Measurements from ENCODE around the gene SHISA8. TPM values are rescaled to one million over a fixed set of nuclear protein-coding genes. Genes with fewer than 3 reads are reported as not detected.
"Not testable (repeated sequence)": the region's sequence is repeated elsewhere in the genome, so short reads cannot be mapped to it uniquely, and the experiment has no call there.

SHISA8 gene
- total RNA-seq, 1 donor from 2014 or later, result not detected

DNA sequence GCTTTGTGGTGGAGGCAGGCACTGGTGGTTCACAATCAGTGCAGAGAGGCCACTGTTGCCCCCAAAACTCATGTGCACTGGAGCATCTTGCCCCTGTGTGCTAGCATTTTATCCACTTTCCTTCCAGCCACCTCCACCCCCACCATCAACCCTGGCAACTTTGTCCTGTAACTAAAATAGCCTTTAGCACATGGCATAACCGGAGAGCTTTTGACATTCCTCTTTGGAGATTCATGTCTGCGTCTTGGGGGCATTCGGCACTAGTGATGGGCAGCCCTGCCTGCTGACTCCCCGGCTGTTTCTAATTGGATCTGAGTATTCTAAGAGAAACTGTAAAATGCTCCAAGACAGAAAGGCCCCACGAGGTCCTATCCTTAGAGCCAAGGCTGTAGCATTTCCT is 15.8 kb downstream of the SHISA8 start:
- DNase-seq (ENCODE audit: low spot score), result no peak

DNA sequence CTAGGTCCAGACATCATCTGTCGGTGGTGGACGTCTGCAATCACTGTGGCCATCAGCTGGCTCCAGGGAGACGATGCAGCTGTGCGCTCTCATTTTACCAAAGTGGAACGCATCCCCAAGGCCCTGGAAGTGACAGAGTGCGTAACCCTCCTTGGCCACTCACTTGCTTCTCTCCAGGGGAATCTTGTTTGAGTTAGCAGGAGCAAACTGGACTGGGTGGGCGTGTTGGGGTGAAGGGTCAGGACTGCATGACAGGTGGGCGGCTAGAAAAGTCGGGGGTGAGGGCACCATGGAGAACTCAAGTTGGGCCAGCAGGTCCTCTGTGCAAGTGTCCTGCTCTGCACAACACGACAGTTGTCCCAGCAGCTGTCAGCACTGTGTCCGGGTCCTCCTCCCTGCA is 16.2 kb downstream of the SHISA8 start:
- no peak for DNase-seq (ENCODE audit: low spot score)

DNA sequence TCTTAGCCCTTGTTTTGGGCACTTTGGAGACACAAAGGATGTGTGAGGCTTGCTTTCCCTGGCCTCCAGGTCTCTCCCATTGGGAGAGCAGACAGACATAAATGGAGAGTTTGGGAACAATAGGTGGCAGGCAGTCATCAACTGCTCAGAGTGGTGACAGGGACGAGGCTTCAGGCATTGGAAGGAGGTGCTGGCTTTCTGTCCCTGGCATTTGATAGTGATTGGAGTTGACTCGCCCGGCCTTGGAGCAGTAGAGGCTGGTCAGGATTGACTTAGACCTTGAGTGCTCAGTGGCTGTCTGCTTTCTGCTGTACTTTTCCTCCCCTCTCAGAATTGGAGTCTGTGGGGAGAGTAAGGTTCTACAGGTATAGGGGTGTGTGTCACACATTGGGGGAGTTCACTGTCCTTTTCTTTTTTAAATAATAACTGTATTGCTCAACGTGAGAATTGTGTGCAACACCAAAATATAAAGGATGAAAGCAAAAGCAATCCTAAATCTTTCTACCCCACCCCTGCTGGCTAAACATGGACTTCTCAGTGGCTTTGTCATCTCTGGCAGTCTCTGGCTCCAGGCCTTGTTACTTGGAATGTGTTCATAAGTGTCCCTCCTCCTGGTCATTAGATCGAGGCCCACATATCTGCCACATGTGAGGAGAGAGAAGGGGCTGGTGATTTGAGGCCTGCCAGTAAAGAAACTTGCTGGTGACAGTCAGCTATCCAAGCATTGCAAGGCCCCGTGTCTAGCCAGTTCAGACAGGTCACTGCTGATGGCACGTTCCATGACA is 21.1 kb downstream of the SHISA8 start:
- DNase-seq (ENCODE audit: low spot score), result no peak

DNA sequence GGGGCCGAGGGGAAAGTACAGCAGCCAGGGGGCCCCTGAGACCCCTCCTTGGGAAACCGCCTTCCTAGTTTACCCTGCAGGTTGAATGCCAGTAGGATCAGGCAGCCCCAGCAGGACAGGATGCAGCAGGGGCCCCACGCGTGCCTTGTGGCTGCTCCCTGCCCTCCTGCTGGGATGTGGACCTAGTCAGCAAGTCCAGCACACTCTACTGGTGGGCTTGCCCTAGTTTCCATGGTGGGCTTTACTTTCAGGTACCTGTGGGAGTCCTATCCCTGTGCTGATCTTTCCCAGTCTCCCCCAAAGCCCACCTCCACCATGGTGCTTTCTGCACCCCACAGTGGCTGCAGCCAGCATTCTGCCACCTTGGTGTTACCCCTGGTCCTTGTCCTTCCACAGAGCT is 22.2 kb downstream of the SHISA8 start:
- DNase-seq (ENCODE audit: low spot score), result no peak

DNA sequence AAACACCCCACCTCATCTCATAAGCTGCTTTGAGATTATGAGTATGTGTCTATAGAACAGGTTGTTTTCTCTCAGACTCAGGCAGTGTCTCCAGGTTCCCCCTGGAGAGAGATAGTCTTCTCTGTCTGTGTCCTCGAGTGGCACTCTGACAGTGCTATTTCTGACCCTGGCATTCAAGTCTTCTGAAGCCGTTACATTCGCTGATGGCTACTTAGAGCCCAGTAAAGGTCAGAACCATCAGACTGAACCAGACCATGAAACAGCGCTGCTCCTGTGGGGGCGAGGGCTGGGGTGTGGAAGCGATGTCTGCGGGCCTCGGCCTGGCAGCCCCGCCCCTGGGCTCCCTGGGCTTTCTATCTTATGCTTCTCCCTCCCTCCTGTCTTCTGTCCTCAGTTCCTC is 23.5 kb downstream of the SHISA8 start:
- DNase-seq (ENCODE audit: low spot score), result no peak

DNA sequence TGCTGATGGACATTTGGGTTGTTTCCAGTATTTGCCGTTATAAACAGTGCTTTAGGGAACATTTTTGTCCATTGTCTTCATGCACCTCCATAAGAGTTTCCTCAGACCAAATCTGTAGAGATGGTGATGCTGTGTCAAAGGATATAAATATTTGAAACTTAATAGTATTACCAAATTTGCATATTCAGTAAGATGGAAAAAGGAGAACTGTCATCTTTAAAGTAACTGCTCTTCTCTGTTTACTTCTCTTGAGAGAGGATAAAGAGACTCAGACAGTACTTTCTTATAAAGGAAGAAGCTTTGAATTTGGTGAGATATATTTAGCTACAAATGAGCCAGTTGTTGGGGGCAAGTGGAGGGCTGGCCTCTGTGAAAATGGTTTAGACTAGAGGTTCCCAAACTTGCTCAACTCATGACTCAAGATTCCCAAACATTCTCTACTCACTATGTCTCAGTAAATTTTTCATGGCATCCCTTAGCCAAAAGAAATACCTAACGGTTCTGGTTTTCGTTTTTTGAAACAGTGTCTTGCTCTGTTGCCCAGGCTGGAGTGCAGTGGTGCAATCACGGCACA is 26.2 kb downstream of the SHISA8 start:
- DNase-seq (ENCODE audit: low spot score), result no peak

DNA sequence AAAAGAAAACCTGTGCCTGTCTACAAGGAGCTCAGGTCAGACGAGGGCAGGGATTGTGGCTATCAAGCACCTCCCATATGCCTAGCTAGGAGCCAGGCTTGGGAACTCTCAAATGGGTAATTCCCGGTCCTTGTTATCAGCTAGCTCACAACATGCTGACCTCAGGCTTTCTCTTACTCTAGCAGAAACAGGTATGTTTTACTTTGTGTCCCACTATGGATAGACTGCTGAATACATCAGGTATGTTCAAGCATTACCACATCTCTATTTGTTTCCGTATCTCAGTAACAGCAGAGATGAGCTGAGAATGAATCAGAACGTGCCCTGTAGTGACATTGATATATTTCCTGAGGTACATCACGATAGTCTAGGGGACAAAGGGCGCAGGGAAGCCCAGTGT is 29.4 kb downstream of the SHISA8 start:
- no peak for DNase-seq (ENCODE audit: low spot score)

DNA sequence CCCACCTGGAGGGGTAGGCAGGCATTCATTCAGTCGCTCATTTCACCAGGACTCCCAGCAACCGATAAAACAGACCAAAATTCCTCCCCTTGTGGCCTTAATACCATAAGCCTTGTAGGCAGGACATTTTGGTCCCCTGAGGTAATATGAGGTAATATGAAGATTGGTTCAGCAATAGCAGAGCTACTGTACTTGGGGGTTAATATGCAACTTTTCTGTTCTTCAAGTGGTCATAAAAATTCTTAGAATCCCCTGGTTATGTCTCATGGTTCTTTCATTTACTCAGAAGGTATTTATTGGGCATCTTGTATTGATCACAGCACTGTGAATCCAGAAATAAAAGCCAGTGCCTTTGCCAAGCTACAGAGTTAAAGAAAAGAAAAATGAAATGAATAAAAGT is 29.8 kb downstream of the SHISA8 start:
- no peak for DNase-seq (ENCODE audit: low spot score)

DNA sequence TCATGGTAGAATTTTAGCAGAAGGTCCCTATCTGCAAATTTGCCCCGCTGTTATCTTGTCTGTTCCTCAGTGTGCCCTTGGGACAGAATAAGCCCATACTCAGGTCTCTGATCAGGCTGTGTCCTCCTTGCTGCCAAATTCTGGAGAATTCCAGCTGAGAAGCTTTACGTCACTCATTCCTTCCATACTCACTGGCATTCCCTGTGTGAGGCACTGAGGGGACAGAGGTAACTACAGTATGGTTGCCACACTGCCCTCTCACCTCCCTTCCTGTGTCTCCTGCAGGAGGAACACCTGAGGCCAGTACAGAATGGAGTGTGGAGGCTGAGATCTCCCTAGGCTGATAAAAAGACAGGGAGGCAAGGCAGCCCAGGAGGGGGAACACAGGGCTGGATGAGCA is 31.5 kb downstream of the SHISA8 start:
- DNase-seq (ENCODE audit: low spot score), result no peak

DNA sequence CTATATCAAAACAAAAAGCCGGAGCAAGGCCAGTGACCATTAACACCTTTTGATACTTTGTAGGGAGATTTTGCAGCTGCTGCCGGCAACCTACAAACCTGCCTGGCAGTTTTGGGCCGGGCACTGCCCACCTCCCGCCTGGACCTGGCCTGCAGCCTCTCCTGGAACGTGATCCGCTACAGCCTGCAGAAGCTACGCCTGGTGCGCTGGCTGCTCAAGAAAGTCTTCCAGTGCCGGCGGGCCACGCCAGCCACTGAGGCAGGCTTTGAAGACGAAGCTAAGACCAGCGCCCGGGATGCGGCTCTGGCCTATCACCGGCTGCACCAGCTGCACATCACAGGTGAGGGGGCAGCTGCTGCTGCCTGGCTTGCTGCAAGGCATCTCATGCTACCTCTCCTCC is 34.2 kb downstream of the SHISA8 start:
- DNase-seq (ENCODE audit: low spot score), result no peak

DNA sequence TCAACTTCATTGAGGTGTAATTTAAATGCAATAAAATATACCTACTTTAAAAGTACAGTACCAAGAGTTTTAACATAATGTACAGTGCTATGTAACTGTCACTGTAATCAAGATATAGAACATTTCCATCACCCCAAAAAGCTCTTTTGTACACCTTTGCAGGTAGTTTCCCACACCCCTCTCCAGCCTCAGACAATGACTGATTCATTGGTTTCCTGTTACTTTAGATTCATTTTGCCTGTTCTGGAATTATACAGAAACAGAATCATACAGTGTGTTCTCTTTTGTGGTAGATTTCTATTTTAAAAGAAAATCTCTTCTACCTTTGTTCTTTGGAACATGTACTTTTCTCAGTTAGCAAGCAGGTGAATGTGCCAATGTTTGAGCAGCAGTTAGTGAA is 38.2 kb downstream of the SHISA8 start:
- no peak for DNase-seq (ENCODE audit: low spot score)

DNA sequence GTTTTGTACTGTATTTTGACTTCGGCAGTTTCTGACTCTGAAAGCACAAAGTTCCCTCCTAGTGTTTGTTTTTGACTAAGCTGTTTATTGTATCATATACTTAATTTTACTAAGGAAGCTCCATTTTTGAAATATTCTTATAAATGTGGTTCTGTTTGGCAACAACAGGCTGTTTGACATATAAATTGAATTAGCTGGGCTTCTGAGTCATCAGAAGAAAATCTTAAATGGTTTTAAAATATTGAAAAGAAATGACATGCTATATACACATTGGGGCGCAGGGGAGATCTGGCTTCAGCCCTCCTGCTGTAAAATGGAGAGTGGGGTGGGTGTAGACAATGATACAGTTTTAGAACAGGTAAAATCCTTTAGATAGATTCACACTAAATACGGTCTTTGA is 38.6 kb downstream of the SHISA8 start:
- no peak for DNase-seq (ENCODE audit: low spot score)

DNA sequence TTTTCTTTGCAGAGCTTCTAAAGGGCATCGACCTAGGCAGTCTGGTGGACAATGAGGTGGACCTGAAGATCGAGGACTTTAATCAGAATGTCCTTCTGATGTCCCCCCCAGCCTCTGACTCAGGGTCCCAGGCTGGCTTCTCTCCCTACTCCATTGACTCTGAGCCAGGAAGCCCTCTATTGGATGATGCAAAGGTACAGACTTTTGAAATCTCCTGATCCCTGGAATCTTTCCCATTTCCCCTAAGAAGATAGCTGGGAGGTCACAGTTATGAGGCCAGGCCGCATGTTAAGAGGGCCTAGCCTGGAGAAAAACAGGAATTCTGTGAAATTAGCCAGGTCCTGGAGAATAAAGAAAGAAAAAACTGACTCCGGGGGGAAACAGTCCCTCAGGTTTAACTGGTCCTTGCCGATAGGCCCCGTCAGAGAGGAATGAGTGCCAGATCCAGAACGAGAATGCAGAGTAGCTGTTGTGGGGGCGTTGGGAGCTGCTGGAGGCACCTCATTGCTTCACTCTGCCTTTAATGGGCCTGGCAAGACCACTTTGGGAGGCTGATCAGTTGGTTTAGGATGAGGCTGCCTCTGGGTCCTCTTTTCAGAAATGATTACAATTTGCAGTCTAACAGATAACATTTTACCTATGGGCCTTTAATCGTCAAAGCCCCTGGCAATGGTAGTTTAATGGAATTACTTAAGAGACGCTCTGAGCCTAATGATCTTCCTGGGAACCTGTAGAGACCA is 39.2 kb downstream of the SHISA8 start:
- no peak for DNase-seq (ENCODE audit: low spot score)

DNA sequence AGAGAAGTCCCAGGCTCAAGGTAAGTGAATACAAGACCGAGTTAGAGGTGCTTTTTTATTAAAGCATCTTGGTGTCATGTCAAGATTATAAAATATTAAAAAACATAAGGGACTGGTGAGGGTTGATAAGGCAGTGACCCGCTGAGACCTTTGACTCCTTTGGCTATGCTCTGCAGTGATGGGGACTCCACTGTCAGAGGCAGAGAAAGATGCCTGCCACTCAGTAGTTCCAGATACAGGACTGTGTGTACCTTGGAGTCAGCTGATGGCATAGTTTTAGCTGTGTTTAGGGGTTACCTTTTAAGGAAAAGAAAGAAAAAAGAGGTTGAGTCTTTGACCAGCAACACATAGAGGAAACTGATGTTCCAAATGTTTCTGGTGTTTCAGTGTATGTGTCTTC is 40.8 kb downstream of the SHISA8 start:
- no peak for DNase-seq (ENCODE audit: low spot score)

DNA sequence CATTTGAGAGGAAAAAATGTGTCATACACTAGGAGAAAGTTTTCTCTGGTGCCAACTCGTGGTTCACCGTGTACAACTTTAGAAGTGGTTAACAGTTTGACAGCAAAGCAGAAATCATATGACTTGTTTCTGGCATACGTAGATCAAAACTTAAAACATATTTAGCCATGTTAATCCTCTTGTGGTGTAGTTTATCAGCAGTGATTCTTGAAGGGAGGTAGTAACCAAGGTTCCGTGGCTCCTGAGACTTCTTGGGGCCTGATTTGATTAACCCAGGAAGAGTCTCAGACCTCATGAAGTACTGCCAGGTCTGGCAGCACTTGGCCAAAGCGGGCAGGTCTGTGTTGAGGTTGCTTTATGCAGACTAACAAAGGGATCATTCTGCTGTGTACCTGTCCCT is 41.5 kb downstream of the SHISA8 start:
- no peak for DNase-seq (ENCODE audit: low spot score)

DNA sequence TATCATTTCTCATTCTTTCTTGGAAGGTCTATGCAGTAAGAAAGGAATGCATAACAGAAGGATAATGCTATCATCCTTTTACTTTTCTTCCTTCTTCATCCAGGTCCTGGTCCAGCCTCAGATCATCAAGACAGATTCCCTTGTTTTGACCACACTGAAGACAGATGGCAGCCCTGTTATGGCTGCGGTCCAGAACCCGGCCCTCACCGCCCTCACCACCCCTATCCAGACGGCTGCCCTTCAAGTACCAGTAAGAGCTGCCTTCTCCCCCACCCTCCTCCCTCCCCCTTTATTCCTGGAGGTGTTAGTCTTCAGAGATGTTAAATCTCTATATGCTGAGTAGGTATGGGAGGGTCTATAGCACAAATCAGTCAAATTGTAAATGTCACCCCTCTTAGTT is 44.1 kb downstream of the SHISA8 start:
- no peak for DNase-seq (ENCODE audit: low spot score)

DNA sequence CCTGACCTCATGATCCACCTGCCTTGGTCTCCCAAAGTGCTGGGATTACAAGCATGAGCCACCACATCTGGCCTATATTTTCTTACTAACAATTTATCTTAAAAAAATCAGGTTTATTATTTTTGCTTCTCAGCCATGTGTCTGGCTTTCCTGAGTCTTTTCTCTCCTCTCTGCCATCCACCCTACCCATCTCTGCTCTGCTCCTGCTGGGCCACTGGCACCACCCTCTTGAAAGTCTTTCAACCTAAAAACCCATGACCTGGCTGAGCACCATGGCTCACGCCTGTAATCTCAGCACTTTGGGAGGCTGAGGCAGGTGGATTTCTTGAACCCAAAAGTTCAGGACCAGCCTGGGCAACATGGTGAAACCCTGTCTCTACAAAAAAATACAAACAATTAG is 44.8 kb downstream of the SHISA8 start:
- not testable (repeated sequence) for DNase-seq (ENCODE audit: low spot score)

DNA sequence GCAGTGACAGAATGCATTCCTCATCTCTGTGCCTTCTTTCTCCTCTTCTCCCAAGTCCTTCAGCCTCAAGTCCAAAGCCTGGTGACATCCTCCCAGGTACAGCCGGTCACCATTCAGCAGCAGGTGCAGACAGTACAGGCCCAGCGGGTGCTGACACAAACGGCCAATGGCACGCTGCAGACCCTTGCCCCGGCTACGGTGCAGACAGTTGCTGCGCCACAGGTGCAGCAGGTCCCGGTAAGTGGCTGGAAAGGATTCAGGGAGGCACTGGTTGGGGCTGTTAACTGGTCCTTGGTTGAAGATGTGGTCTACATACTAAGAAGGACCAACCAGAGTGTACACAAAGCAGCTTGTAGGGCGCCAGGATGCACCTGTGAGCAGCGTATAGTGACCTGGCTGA is 46.3 kb downstream of the SHISA8 start:
- DNase-seq (ENCODE audit: low spot score), result no peak

DNA sequence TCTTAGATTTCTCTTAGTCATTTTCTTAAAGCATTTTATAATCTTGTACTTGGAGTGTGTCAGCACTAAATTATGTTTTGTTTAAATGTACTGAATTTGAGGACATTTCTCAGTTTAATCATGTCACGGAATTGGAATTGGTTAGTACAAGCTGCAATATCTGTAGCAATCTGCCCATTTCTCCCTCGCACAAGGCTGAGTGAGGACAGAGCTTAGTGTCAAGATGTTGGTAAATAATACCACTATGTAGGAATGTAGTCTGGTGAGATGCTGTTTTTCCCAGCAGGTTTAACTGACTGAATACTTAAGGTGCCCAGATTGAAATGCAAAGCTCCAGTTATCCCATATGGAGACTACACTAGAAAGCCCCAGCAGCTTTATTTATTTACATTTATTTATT is 51.4 kb downstream of the SHISA8 start:
- DNase-seq (ENCODE audit: low spot score), result no peak

DNA sequence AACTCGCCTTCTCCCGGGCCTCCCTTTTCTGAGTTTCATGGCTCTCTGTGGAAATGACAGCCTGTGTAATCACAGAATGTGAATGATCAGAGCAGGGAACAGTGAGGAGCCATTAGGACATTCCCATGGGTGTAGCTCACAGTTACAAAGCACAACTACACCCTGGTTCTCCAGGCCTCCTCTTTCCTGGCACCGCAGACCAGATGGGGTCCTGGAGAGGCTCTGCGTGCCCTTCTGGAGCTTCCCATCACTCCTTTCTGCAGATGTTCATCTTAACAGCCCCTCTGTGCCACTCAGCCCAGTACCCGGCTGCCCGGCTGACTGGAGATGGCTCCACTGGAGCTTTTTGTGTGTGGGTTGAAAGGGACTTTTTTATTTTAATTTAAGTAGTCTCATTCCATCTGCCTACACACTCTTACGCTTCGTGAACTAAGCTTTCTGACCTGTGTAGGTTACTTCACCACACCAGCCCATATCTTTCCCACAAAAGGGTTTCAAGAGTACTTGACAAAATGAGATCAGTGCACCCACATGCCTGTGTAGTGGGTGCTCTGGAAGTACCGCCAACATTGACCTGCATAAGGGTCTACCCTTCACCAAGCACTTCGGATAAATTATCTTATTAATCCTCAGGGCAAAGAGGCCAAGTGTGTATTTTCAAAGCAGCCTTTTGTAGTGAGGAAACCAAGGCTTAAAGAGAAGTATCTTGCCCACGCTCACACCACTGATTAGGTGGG is 52.2 kb downstream of the SHISA8 start:
- DNase-seq (ENCODE audit: low spot score), result no peak

DNA sequence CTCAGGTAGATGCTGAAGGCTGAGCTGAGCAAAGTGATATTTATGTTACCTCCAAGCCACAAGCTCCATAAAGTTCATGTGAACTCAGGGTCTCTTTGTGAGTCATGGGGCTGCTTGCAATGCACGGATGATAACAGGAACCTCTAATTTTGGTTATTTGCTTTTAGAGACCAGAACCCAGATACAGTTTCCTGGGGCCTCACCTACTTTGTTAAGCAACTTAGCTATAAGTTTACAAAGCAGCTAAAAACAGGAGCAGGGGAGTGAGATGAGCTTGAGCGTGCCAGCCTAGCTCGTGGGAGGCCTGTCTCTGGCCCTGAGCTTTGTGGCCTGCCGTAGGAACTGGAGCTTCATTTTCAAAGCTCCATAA is 52.7 kb downstream of the SHISA8 start:
- peak; percentile 29 for DNase-seq (ENCODE audit: low spot score)

Measured in umbilical cord (tissue), 2 donors.